GM18520 (cell line): ENCODE results near the gene CLDN1.
A peak's percentile ranks its signal among the peaks of the same experiment; 100 is the strongest.

ENCODE experiments used
- ATAC-seq: cut with Tn5 transposase; IDR thresholded peaks from one replicate; pipeline ENCODE4 v1.9.1; 2021; ENCODE audit not compliant: unreplicated experiment

CLDN1 gene

DNA sequence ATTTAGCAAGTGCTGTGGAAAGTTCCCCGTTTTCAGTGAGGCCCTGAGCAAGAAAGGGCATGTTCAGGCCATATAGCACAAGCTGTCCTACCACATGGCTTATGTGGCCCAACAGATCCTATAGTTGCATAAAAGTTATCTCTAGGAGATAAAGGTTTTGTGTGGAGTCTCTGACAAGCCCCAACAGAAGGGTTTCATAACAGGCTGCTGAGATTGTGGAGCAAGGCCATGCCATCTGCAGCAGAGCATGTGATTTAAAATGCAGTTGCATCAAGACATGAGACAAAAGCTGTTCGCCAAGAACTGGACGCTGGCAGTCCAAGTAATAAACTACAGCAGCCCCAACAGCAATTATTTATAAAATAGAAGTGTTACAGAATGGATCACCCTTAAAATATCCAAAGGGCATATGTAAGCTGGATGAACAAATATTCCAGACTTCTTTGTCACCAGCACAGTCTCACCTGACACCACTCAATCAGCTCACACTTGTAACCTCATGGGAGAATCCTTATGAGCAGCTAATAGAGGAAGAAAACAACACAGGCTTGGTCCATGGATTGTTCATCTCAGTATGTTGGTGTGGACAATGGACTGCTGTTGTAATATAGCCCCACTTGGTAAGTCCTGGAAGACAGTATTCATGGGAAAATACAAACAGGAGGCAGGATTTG lies 14.4 kb upstream of the CLDN1 start:
- ATAC-seq: no peak

DNA sequence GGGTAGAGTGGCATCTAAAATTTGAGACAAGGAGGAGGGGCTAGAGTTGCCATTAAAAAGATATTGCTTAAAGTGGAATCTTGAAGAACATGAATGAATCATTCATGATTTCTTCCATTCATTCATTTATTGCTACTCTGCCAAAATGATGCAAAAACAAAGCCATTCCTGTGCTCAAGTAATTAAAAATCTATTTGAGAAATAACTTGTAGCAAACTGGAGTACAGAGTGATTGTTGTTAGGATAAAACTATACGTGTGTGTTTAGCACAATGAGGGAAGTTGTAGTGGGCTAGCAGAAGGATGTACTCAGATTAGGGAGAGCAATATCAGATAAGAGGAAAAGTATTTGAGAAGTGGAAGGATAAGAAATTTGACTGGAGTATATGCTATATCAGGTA lies 11.7 kb upstream of the CLDN1 start:
- no peak for ATAC-seq

DNA sequence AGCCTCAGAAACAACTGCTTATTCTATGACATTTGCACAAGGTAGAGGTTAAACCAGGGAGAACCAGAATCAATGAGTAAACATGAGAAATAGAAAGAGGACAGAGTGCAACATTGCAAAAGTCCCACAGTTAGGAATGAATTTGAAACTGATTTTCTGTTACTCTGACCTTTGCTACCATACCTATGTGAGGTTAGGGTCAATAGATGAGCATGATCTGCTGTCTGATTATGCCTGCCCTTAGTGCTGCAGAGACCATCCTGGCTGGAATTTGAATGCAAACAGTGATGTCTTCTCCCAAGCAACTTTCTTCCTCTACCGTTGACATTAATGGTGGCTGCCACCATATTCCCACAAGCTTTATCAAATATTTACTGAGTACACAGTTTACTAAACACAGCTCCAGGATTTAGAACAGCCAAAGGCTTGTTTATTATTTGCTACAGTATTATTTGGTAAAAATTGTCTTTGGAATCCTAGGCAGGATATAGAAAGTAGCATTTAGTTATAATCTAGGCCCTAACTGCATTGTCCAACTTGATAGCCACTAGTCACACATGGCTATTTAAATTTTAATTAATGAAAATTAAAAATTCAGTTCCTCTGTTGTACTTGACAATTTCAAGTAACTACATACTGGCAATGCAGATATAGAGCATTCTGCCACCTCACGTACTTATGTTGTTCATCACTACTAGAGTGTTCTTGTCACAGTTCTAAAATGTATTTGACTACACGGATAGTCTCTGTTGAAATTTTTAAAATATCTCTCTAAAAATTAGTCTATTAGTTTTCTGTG lies 8.9 kb upstream of the CLDN1 start:
- ATAC-seq: no peak

DNA sequence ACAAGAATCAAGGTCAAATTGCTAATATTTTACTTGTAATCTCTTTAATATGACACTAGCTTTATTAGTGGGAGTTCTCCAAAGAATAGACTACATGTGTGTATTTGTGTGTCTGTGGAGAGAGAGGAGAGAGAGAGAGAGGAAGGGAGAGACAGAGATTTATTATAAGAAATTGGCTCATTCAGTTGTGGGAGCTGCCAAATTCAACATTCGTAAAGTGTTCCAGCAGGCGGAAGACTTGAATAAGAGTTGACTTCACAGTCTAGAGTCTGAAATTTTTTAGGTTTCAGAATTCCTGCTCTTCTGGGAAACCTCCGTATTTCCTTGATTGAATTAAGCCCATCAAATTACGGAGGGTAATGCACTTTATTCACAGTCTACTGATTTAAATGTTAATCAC lies 4.7 kb upstream of the CLDN1 start:
- no peak for ATAC-seq

DNA sequence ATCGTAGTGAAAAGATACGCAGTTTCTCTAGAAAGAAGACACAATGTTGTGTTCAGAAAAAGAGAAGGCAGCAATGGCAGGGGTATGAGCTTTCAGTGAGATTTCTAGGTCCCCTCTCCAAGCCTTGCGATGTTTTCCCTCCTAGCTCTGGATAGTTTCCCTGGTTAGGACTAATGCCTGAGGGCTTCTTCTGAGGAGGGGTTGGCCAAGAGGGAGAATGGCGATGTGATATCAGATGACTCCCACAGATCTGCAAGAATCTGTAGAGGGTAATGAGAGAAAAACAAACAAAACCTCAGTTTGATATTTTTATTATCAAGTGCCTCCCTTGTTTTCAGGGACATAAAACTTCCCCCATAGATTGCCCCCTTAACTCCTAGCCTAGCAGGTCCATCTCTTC lies 4.1 kb upstream of the CLDN1 start:
- ATAC-seq: no peak

DNA sequence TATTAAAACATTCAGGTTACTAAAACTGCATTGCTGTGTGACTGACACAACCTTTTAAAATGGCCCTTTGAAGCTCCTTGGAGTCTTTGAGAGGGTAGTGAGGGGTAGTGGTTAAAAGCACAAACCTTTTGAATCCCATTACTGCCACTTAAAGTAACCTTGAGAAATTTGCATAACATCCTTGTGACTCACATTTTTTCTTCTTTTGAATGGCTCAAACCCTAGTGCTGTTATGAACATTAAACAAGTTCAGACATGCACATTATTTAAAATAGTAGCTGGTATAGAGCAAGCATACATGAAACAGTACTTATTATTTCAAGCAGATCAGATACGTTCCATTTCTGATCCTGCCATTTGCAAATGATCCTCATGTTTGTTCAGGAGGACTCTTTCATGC lies 3.7 kb upstream of the CLDN1 start:
- peak; percentile 54 for ATAC-seq

DNA sequence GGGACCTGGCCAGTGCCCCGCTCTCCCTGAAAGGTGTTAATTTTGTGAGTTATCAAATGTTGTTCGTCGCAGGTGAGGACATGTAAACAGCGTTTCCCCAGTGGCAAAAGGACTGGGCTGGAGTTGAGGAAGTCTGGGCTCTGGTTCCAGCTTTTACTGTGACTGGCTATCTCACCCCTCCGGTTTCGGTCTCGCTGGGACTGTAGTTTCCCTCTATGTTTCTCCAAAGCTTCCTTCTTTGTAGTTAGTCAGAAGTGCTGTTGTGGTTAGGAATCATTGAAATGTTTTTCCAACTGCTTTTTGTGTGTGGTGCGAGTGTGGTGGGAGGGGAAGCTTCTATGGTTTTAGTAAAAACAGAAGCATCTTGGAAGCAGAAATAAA lies 990 bp upstream of the CLDN1 start:
- ATAC-seq: no peak

DNA sequence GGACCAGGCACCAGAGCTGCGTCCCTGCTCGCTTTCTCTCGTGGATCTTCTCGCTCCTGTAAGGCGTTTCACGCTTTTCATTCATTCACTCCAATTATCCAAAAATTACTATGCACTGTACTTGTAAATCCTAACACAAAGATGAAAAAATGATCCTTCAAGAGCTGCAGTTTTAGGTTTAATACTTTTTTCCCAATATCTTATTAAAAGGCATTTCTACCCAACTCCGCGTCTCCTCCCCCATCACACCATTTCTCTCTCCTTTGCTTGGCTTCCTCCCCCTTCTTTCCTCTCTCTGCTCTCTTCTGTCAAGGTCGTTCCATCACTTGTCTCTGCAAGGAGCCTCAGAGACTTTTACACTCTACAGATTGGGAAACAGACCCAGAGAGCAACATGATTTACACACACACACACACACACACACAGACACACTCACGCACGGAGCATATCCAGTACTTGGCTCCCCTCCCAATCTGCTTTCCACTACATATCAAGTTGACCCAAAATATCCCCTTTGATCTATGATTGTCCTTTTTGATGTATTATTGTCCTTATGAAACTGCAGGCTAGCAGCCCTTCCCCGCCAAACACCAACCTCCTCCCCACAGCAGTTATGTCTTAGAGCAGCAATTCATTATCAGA lies 479 bp upstream of the CLDN1 start:
- no peak for ATAC-seq

DNA sequence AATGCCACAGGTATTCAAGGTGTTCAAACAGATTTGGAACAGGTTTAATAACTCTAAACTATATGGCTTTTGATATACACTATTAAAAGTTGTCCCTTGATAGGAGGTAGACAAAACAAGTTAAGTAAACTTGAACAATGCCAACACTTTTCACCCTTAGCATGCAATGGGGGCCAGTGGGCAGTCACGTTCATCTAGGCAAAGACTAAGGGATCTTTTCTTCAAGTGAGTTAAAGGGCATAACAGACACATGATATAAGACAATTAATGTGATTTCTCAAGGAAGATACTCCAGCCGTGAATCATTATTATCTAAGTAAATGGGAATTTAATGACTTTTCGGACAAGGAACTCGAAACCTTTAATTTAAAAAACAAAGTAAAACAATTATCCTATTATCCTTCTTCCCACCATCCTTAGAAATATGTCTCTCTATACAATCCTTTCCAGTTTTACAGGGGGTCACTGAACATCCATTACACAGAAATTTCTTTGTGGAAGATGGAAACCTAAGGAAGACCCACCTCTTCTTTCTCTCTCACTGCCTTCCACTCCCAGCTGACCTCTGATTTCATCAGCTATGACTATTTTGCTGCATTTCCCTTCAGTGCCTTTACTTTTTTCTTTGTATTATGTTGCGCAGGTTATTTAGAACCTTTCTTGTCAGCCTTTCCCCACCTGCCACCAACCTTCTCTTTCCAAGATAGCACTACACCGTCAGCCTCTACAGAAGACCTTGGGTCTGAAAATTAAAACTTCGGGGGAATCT lies 1.5 kb downstream of the CLDN1 start:
- ATAC-seq: no peak

DNA sequence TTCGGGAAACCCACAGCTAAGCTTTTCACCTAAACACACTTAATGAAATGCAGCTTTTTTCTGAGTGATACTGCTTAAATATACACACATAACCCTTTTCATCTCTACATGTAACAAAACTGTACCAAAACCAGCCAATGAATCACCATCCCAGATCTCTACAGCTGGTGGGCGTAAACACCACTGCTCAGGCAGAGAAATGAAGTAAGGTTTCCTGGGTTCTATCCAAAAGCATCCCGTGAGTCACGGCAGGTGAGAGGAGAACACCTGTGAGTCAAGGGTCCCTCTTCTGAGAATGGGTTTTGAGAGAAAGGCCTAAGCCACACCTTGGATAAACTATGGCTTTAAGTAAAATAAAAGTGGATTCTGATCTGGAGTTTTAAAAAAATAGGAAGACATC lies 2.6 kb downstream of the CLDN1 start:
- ATAC-seq: no peak

DNA sequence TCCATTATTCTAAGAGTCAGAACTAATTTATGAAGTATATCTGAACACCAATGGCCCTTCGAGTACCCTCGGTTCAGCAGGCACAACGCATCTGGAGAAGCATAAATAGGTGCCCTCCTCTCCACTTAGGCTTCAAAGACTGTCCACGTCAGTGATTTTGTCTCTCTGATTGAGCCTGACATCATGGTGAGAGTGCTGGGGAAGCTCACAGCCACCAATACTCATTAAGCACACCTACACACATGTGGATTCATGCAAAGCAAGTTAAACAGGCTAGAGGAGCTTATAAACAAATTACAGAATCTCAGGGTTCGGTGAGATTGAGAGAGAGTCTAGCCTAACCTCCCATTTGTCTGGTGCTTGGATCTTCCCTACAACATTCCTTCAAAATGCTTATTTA lies 3.6 kb downstream of the CLDN1 start:
- no peak for ATAC-seq

DNA sequence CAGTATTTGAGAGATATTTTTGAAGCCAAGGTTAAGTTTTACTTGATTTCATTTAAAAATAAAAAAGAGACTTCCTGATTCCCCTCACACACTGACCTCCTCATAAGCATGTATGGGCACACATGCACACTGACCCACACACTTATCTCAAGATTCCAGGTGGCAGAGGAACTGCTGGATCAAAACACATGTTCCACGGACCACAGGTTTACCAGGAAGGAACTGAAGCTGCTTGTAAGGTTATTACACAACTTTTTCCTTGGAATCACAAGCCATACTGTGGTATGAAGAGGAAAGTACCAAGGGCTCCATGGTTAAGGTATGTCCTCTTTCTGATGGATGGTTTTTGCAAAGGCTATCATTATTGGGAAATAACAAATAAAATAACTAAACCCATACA lies 7.5 kb downstream of the CLDN1 start:
- no peak for ATAC-seq

DNA sequence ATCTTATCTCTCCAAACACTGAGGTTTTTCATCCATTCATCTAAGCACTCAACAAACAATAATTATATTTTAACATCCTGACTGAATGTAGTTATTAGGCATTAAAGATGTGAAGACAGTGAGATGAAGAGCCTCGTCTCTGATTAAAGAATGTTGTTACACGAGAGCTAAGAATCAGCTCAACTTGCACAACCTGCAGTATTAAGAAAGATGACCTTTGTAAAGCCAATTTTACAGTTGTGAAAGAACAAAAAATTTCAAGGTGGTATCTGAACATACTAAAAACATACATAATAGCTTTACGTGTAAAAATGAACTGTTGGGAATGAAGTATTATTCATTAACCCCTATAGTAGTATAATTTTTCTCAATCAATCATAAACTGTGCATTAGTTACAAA lies 12.8 kb downstream of the CLDN1 start:
- no peak for ATAC-seq

DNA sequence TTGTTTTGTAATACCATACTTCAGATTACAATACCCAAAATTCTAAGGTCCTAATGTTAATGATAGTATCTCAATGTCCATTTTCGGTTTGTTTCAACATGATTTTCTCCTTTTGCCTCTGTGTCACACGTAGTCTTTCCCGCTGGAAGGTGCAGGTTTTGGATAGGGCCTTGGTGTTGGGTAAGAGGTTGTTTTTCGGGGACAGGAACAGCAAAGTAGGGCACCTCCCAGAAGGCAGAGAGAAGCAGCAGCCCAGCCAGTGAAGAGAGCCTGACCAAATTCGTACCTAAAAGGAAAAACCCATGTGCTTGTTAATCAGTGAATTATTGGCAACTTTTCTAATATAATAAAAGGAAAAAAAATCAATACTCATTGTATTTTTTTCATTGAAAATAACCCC lies 14.1 kb downstream of the CLDN1 start:
- no peak for ATAC-seq

DNA sequence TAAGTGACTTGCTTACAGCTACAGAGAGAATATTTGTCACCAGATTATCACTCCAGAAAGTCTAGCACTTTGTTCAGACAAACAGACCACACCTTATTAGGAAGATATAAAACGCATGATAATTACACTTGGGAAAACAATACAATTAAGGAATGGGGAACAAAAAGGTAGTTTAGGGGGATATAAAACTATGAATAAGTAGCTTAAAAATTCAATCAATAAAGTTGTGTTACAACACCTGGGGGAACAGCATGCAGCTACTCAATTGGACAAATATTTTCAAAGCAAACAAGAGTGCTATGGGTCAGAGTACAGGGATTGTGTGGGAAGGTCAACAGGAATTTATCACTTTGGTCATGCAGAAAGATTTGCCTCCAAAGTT lies 15.1 kb downstream of the CLDN1 start:
- no peak for ATAC-seq

DNA sequence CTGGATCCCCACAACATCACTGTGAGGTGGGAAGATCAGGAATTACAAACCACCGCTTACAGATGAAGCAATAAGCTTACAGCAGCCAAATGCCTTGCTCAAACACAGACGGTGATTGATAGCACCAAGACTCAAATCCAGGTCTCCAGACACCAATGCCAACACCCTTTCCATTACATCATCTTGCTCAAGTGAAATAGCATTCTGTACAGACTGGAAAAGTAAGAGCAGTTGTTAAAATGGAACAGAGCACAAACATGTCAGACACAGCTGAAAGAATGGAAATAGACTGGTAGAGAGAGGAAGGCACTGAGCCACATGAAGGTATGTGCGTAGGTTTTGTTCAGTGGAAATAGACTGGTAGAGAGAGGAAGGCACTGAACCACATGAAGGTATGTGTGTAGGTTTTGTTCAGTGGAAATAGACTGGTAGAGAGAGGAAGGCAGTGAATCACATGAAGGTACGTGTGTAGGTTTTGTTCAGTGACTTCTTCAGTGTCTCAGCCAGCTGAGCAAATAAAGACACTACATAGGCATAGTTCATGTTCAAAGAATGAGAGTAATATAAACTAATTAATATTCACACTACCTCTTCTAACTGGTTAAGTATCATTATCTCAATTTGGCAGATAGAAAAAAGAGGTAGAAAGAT lies 15.6 kb downstream of the CLDN1 start:
- no peak for ATAC-seq

DNA sequence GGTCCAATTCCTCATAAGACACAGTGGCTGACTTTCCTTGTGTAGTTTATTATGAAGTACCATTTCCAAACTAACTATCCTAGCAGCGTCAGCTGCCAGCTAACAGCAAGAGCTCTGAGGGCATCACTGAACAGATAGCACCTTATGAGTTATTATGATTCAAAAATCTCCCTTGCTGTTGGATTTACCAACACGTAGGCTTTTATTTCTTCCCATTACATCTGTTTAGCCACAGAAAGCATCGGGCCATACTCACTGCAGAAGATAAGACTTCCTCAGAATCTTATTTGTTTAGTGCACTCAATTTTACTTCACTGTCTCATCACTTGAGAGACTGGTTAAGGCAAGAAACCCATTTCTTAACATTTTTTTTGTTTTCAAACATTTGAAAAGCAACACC lies 16.2 kb downstream of the CLDN1 start:
- no peak for ATAC-seq

DNA sequence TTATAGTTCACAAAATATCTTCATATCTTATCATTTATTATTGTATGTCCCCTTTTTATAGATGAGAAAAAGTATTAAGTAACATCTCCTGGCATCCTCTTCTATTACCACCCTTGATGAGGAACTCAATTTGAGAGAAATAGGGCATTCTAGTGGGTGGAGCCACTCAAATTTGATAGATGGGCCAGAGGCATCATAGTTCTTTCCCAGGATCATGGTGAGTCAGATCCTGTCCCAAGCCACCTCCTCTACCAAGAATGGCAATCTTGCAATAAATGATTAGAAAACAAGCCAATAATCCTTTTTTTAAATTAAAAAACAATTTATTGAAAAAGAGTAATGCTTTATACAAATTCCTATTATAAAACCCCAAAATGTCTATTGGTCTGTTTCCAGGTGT lies 16.8 kb downstream of the CLDN1 start:
- ATAC-seq: no peak

DNA sequence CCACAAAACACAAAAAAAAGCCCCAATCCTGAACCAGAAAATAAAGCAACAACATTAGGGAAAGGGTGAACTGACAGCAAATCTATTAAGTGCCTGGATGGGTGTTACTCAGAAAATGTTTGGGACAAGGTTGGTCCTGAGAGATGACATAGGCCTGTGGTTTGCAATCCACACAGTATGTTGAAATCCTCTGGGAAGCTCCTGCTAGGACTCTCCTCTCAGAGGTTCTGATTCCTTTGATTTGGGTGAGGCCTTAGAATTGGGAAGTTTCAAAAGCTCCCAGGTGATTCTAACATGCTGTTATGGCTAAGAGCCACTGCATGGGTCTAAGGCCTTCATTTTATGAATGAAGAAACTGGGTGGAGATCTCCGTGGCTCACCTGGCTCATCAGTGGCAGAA lies 18.4 kb downstream of the CLDN1 start:
- no peak for ATAC-seq

DNA sequence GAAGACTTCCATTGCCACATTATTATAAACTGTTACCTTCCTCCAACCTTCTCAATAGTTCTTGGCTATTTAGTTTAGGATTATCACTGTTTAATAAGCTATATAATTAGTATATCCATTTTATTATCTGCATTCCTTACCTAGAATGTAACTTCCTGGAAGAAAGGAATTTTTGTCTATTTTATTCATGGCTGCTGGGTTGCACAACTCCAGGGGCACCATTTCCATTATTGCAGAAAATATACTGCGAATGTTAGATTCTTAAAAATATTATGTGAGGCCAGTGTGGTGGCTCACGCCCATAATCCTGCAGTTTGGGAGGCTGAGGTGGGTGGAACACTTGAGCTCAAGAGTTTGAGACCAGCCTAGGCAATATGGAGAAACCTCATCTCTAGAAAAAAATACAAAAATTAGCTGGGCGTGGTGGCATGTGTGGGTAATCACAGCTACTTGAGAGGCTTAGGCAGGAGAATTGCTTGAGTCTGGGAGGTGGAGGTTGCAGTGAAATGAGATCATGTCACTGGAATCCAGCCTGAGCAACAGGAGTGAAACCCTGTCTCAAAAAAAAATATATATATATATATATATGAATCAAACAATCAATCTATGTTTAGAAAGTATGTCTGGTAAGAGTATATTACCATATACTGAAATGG lies 19.9 kb downstream of the CLDN1 start:
- no peak for ATAC-seq

DNA sequence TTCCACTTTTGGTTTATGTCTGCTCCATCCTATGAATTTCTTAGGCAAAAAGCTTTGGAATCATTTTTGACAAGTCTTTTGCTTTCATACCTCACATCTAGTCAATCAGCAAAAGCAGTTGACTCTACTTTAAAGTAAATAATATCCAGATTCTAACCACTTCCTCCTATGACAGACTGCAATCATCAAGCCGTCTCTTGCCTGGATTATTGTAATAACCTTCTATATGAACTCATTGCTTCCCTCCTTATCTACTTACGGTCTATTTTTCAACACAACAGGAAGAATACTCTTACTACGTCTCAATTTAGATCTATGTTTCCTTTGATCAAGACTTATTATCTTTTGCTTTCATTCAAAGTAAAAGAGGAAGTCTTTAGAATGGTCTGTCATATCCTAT lies 20.7 kb downstream of the CLDN1 start:
- no peak for ATAC-seq
